ENCODE data around the gene MOXD1. TPM values are rescaled to one million over a fixed set of nuclear protein-coding genes. Genes with fewer than 3 reads are reported as not detected.

Gene MOXD1
- total RNA-seq, 1 donor: 15.1 TPM

- no peak overlapping the region for H3K4me3 ChIP-seq (ENCODE audit: low read depth, low read length)
- TF ChIP-seq CTCF (IDR thresholded peaks at IDR 0.05; ENCODE audit: insufficient read depth, low read depth, low read length): no peak
- no peak for DNase-seq (ENCODE audit: low read depth)
Observed at GRCh38 chr6:132289756-132290155, 111.5 kb downstream of the MOXD1 start.

GRCh38 chr6:132287101-132287500 is 114.2 kb downstream of the MOXD1 start:
- DNase-seq (ENCODE audit: low read depth): no peak
- no peak for TF ChIP-seq CTCF (IDR thresholded peaks at IDR 0.05; ENCODE audit: insufficient read depth, low read depth, low read length)
- H3K4me3 ChIP-seq (ENCODE audit: low read depth, low read length): no peak overlapping the region

- TF ChIP-seq CTCF (IDR thresholded peaks at IDR 0.05; ENCODE audit: insufficient read depth, low read depth, low read length): no peak
- no peak for DNase-seq (ENCODE audit: low read depth)
- H3K4me3 ChIP-seq (ENCODE audit: low read depth, low read length): no peak overlapping the region
Observed at GRCh38 chr6:132286298-132287019, 114.8 kb downstream of the MOXD1 start.

GRCh38 chr6:132285004-132285780 is 116.1 kb downstream of the MOXD1 start:
- no peak overlapping the region for H3K4me3 ChIP-seq (ENCODE audit: low read depth, low read length)
- no peak for TF ChIP-seq CTCF (IDR thresholded peaks at IDR 0.05; ENCODE audit: insufficient read depth, low read depth, low read length)
- no peak for DNase-seq (ENCODE audit: low read depth)

- H3K4me3 ChIP-seq (ENCODE audit: low read depth, low read length): no peak overlapping the region
- TF ChIP-seq CTCF (IDR thresholded peaks at IDR 0.05; ENCODE audit: insufficient read depth, low read depth, low read length): no peak
- DNase-seq (ENCODE audit: low read depth): no peak
Observed at GRCh38 chr6:132282696-132283095, 118.6 kb downstream of the MOXD1 start.

- H3K4me3 ChIP-seq (ENCODE audit: low read depth, low read length): no peak overlapping the region
- no peak for DNase-seq (ENCODE audit: low read depth)
- TF ChIP-seq CTCF (IDR thresholded peaks at IDR 0.05; ENCODE audit: insufficient read depth, low read depth, low read length): no peak
Observed at GRCh38 chr6:132280436-132280835, 120.8 kb downstream of the MOXD1 start.

All from fibroblast of villous mesenchyme (primary cell).